SK-N-SH (cell line): ENCODE measurements around the gene OR52M1.
"Not testable (repeated sequence)": the region's sequence is repeated elsewhere in the genome, so short reads cannot be mapped to it uniquely, and the experiment has no call there.

Experiments used
- CHD2 ChIP-seq: fragments of 150-350 bp; IDR thresholded peaks from 2 replicates; pipeline ENCODE4 v1.6.1; 2018; ENCODE audit warnings: low read length; ENCODE audit not compliant: partially characterized antibody
- CTCF ChIP-seq: fragments of 200-600 bp; sonication (generic); IDR thresholded peaks from 2 replicates; pipeline ENCODE4 v1.6.1; 2017; ENCODE audit warnings: antibody characterized with exemption, mild to moderate bottlenecking, moderate library complexity
- EZH2phosphoT487 ChIP-seq: fragments of 200-600 bp; sonication (generic); IDR thresholded peaks from 2 replicates; pipeline ENCODE4 v1.6.1; 2017; ENCODE audit warnings: low read depth, mixed run types, mild to moderate bottlenecking, antibody characterized with exemption, moderate library complexity, borderline replicate concordance
- FOSL2 ChIP-seq: IDR thresholded peaks from 2 replicates; pipeline ENCODE4 v1.4.0; 2012; ENCODE audit warnings: low read depth, mild to moderate bottlenecking, moderate library complexity, borderline replicate concordance
- IRF3 ChIP-seq: fragments of 150-350 bp; IDR thresholded peaks from 2 replicates; pipeline ENCODE4 v1.6.1; 2016; ENCODE audit warnings: mild to moderate bottlenecking, low read depth, low read length
- MAX ChIP-seq: IDR thresholded peaks from 2 replicates; pipeline ENCODE4 v1.4.0; 2012; ENCODE audit warnings: low read depth
- MXI1 ChIP-seq: IDR thresholded peaks from 2 replicates; pipeline ENCODE4 v1.6.1; 2012; ENCODE audit warnings: mild to moderate bottlenecking, low read depth, low read length, improper control_type of control experiment
- RCOR1 ChIP-seq: fragments of 150-350 bp; IDR thresholded peaks from 2 replicates; pipeline ENCODE4 v1.6.1; 2017; ENCODE audit warnings: antibody characterized with exemption, low read length
- SMC3 ChIP-seq: IDR thresholded peaks from 2 replicates; pipeline ENCODE4 v1.6.1; 2012; ENCODE audit warnings: low read depth, low read length, improper control_type of control experiment
- TEAD4 ChIP-seq: IDR thresholded peaks from 2 replicates; pipeline ENCODE4 v1.4.0; 2012; ENCODE audit warnings: mild to moderate bottlenecking, borderline replicate concordance; ENCODE audit not compliant: insufficient read depth

GRCh38 chr11:4531686-4532085 lies 13.3 kb upstream of the OR52M1 start:
- not testable (repeated sequence) for TF ChIP-seq EZH2phosphoT487, CHD2, CTCF, SMC3, RCOR1, IRF3, TEAD4, MAX, FOSL2, MXI1
